GM23338 (cell line): ENCODE results near the gene TTC39B. TPM values are rescaled to one million over a fixed set of nuclear protein-coding genes. Genes with fewer than 3 reads are reported as not detected.

ENCODE experiments used
- ATAC-seq: fragments of 200-7000 bp; cut with Tn5 transposase; 3 replicates; pipeline ENCODE4 v1.9.1; 2020
- DNase-seq: peaks from one replicate; pipeline ENCODE4 v3.0.0-alpha.2; 2015; ENCODE audit warnings: low spot score
- H2AFZ ChIP-seq: fragments of 200-600 bp; sonication (generic); 2 replicates; pipeline ENCODE4 v1.8.0; 2016; ENCODE audit warnings: antibody characterized with exemption, mild to moderate bottlenecking, moderate library complexity
- H3F3A ChIP-seq: fragments of 200-600 bp; sonication (generic); replicated peaks from 2 replicates; pipeline ENCODE4 v1.8.0; 2017; ENCODE audit warnings: antibody characterized with exemption, mixed run types, low read depth
- H3K27ac ChIP-seq: fragments of 200-600 bp; sonication (generic); 2 replicates; pipeline ENCODE4 v1.6.1; 2016; ENCODE audit warnings: low read depth
- H3K27me3 ChIP-seq: fragments of 200-600 bp; sonication (generic); 2 replicates; pipeline ENCODE4 v1.8.0; 2016; ENCODE audit warnings: mild to moderate bottlenecking, mixed run types, moderate library complexity; ENCODE audit not compliant: insufficient read depth
- H3K36me3 ChIP-seq: fragments of 200-600 bp; sonication (generic); 2 replicates; pipeline ENCODE4 v1.8.0; 2016; ENCODE audit warnings: mild to moderate bottlenecking; ENCODE audit not compliant: insufficient read depth
- H3K4me1 ChIP-seq: fragments of 200-600 bp; sonication (generic); 2 replicates; pipeline ENCODE4 v1.8.0; 2016; ENCODE audit warnings: mild to moderate bottlenecking, moderate library complexity; ENCODE audit not compliant: insufficient read depth
- H3K4me2 ChIP-seq: fragments of 200-600 bp; sonication (generic); 2 replicates; pipeline ENCODE4 v1.7.1; 2017; ENCODE audit warnings: mixed run types
- H3K4me3 ChIP-seq: fragments of 200-600 bp; sonication (generic); 2 replicates; pipeline ENCODE4 v1.6.1; 2016; ENCODE audit warnings: mixed run types
- H3K79me2 ChIP-seq: fragments of 200-600 bp; sonication (generic); replicated peaks from 2 replicates; pipeline ENCODE4 v1.8.0; 2017; ENCODE audit warnings: mild to moderate bottlenecking; ENCODE audit not compliant: insufficient read depth
- H3K9me2 ChIP-seq: fragments of 200-600 bp; sonication (generic); 2 replicates; pipeline ENCODE4 v1.8.0; 2017; ENCODE audit not compliant: insufficient read depth
- H4K20me1 ChIP-seq: fragments of 200-600 bp; sonication (generic); replicated peaks from 2 replicates; pipeline ENCODE4 v1.8.0; 2017; ENCODE audit warnings: mild to moderate bottlenecking; ENCODE audit not compliant: insufficient read depth
- H3K27ac Mint-ChIP-seq: 2 replicates; pipeline ENCODE4 v1.8.0; 2020; ENCODE audit warnings: inconsistent platforms, mild to moderate bottlenecking, moderate library complexity, mixed read lengths
- H3K27me3 Mint-ChIP-seq: 3 replicates; pipeline ENCODE4 v1.8.0; 2022; ENCODE audit warnings: low read depth, mild to moderate bottlenecking, moderate library complexity, mixed read lengths, inconsistent platforms; ENCODE audit not compliant: insufficient read depth, poor library complexity
- H3K36me3 Mint-ChIP-seq: 3 replicates; pipeline ENCODE4 v1.8.0; 2021; ENCODE audit warnings: low read depth, mild to moderate bottlenecking, inconsistent platforms, moderate library complexity, mixed read lengths
- H3K4me1 Mint-ChIP-seq: 3 replicates; pipeline ENCODE4 v1.8.0; 2020; ENCODE audit warnings: mild to moderate bottlenecking, inconsistent platforms, mixed read lengths
- H3K4me3 Mint-ChIP-seq: 3 replicates; pipeline ENCODE4 v1.8.0; 2021; ENCODE audit warnings: moderate library complexity, mild to moderate bottlenecking, inconsistent platforms, mixed read lengths
- H3K9me3 Mint-ChIP-seq: 3 replicates; pipeline ENCODE4 v1.8.0; 2020; ENCODE audit warnings: moderate library complexity, mild to moderate bottlenecking, inconsistent platforms, mixed read lengths
- JUNB ChIP-seq: IDR thresholded peaks from one replicate; pipeline ENCODE4 v1.6.1; 2016; ENCODE audit warnings: antibody characterized with exemption; ENCODE audit not compliant: unreplicated experiment
- NANOG ChIP-seq: IDR thresholded peaks from 2 replicates; pipeline ENCODE4 v1.6.1; 2016; ENCODE audit warnings: antibody characterized with exemption, borderline replicate concordance
- REST ChIP-seq: IDR thresholded peaks from one replicate; pipeline ENCODE4 v1.6.1; 2018; ENCODE audit warnings: antibody characterized with exemption; ENCODE audit not compliant: unreplicated experiment
- ZNF114 ChIP-seq: fragments of 250-450 bp; sonication (Bioruptor Pico); IDR thresholded peaks from 2 replicates; pipeline ENCODE4 v1.5.0; 2020; ENCODE audit warnings: mild to moderate bottlenecking, moderate library complexity
- ZNF462 ChIP-seq: fragments of 250-450 bp; sonication (Bioruptor Pico); IDR thresholded peaks from 2 replicates; pipeline ENCODE4 v1.5.0; 2020; ENCODE audit warnings: mild to moderate bottlenecking, moderate library complexity
- polyA plus RNA-seq: library from polyadenylated mRNA; unstranded; fragments of >200 nt; fragmentation: Nextera tagmentation; extraction: Ambion mirVana; gene quantifications from 2 replicates; pipeline ENCODE4 v1.2.1, GENCODE V29; 2016
- total RNA-seq: library from RNA; depleted of rRNA; stranded (reverse); fragments of >200 nt; shearing (Covaris generic); gene quantifications from 2 replicates; pipeline ENCODE4 v1.2.3, GENCODE V29; 2014

Gene TTC39B
- total and polyA plus RNA-seq, 2 experiments from 2014 or later = 2.8 to 11.1 TPM

GRCh38 chr9:15305470-15305869 is 1.5 kb downstream of the TTC39B start (continued):
- no peak for TF ChIP-seq JUNB

- Histone ChIP-seq H3K36me3 (no peaks in the 10 kb centered on the region; the same call in 1 of the 2 replicates), H3F3A (peaks cover 8% of the 10 kb centered on the region; the same call in 1 of the 2 replicates), H4K20me1 (no peaks in the 10 kb centered on the region), H3K4me1 (peaks cover 18% of the 10 kb centered on the region), H2AFZ (no peak overlapping the region), H3K27ac (no peak overlapping the region), H3K27me3 (peaks cover 11% of the 10 kb centered on the region; the same call in 1 of the 2 replicates), H3K79me2 (peaks cover 37% of the 10 kb centered on the region), H3K9me2 (no peaks in the 10 kb centered on the region), H3K4me2 (no peak overlapping the region), H3K4me3 (no peak overlapping the region)
- TF ChIP-seq NANOG (no peak), ZNF114 (no peak), ZNF462 (CRISPR knock-in tag) (no peak), REST (no peak)
- Mint-ChIP-seq H3K4me3 (peak overlapping the region; percentile 2; the same call in 1 of the 3 replicates), H3K27ac (no peak overlapping the region), H3K27me3 (peaks cover 15% of the 10 kb centered on the region), H3K9me3 (no peaks in the 10 kb centered on the region), H3K4me1 (peaks cover 20% of the 10 kb centered on the region), H3K36me3 (peaks cover 16% of the 10 kb centered on the region)
- ATAC-seq (no peak), DNase-seq (no peak)
These were observed 2.4 kb downstream of the TTC39B start for GRCh38 chr9:15304632-15305031.
